AG10803 (cell line): ENCODE results near the gene PDE1C.

Experiments used
- DNase-seq: peaks from one replicate; pipeline ENCODE4 v3.0.0; 2010; ENCODE audit warnings: low read depth
- H3K4me3 ChIP-seq: 2 replicates; pipeline ENCODE4 v1.5.1; 2011; ENCODE audit warnings: mild to moderate bottlenecking, low read length, control low read depth
- TF ChIP-seq, protein P1 (sequence below): conservative IDR thresholded peaks from 2 replicates; pipeline ENCODE4 v1.5.1; 2011; ENCODE audit warnings: mild to moderate bottlenecking, low read length, control low read depth, inconsistent platforms

The PDE1C gene

GRCh38 chr7:32074787-32075585 lies 4.8 kb upstream of the PDE1C start:
- TF ChIP-seq, protein P1, sequence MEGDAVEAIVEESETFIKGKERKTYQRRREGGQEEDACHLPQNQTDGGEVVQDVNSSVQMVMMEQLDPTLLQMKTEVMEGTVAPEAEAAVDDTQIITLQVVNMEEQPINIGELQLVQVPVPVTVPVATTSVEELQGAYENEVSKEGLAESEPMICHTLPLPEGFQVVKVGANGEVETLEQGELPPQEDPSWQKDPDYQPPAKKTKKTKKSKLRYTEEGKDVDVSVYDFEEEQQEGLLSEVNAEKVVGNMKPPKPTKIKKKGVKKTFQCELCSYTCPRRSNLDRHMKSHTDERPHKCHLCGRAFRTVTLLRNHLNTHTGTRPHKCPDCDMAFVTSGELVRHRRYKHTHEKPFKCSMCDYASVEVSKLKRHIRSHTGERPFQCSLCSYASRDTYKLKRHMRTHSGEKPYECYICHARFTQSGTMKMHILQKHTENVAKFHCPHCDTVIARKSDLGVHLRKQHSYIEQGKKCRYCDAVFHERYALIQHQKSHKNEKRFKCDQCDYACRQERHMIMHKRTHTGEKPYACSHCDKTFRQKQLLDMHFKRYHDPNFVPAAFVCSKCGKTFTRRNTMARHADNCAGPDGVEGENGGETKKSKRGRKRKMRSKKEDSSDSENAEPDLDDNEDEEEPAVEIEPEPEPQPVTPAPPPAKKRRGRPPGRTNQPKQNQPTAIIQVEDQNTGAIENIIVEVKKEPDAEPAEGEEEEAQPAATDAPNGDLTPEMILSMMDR: no peak
- H3K4me3 ChIP-seq: no peak overlapping the region
- no peak for DNase-seq

DNA sequence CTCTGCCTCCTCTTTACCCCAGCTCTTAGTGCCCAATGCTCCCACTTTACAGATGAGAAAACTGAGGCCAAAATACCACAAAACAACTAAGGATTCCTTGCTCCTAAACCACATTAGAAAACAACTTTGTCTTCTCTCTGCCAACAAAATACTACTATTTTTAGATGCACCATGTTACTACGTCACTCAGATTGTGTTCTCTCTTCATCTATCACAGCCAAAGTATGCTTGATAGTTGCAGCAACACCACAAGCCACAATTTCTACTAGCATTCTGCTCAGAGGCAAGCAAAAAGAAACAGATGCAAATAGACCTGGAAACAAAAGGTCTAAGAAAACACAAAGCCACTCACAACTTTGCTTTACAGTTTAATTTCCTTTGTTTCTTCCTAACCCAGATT lies 3.3 kb upstream of the PDE1C start:
- H3K4me3 ChIP-seq: no peak overlapping the region
- peak; percentile 65 for DNase-seq
- TF ChIP-seq, protein P1: no peak

- TF ChIP-seq, protein P1: no peak; the same call in 1 of the 2 replicates
- no peak for DNase-seq
These were observed 2.2 kb upstream of the PDE1C start for GRCh38 chr7:32072397-32072796.

GRCh38 chr7:32071466-32072091 lies 1.4 kb upstream of the PDE1C start:
- peak overlapping the region; percentile 67 for H3K4me3 ChIP-seq
- TF ChIP-seq, protein P1: no peak
- DNase-seq: no peak

More at GRCh38 chr7:32072397-32072796, 2.2 kb upstream of the PDE1C start:
- H3K4me3 ChIP-seq: no peak overlapping the region

DNA sequence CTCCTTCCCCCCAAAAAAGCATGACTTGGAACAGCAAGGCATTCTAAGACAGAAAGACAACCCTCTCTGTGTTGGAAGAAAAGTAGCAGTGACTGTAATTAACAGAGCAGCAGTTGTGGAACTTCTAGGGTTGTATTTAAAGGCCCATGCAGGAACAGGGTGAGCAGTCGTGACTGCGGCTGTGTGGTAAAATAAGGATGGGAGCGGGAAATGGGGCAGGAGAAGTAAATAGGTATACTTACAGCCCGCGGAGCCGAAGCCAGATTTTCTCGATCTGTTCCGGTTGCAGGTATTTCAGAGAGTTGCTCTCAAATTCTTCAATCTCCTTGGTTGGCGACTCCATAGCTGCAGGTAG lies 179 bp downstream of the PDE1C start:
- TF ChIP-seq, protein P1: no peak
- DNase-seq: no peak
- peak overlapping the region; percentile 67 for H3K4me3 ChIP-seq

- H3K4me3 ChIP-seq: peak overlapping the region; percentile 67
- TF ChIP-seq, protein P1: no peak
- no peak for DNase-seq
These were observed 1.0 kb downstream of the PDE1C start for GRCh38 chr7:32069116-32069650.
